HG02798 (cell line): ENCODE measurements around the gene VIPR1.
"Not testable (repeated sequence)": the region's sequence is repeated elsewhere in the genome, so short reads cannot be mapped to it uniquely, and the experiment has no call there.

ENCODE experiments used
- ATAC-seq: cut with Tn5 transposase; IDR thresholded peaks from one replicate; pipeline ENCODE4 v1.9.1; 2021; ENCODE audit warnings: mild to moderate bottlenecking; ENCODE audit not compliant: unreplicated experiment, poor library complexity

VIPR1 gene

GRCh38 chr3:42530073-42530472 lies 27.6 kb downstream of the VIPR1 start:
- no peak for ATAC-seq

DNA sequence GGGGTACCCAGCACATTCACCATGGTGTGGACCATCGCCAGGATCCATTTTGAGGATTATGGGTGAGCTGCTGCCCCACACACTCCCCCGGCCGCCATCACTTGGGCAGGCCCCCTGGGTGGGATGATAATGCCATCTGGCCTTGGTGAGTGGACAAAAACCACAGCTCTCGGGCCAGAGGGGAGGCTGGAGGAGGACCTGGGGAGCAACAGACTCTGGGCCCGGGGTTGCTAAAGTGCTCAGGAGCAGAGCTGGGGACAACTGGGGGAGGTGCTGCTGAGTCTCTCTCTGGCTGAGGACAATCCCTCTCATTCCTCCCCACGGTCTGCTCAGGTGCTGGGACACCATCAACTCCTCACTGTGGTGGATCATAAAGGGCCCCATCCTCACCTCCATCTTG lies 29.0 kb downstream of the VIPR1 start:
- no peak for ATAC-seq

- ATAC-seq: no peak
Measured at GRCh38 chr3:42532229-42532628, 29.8 kb downstream of the VIPR1 start.

- no peak for ATAC-seq
Measured at GRCh38 chr3:42533161-42533897, 30.9 kb downstream of the VIPR1 start.

DNA sequence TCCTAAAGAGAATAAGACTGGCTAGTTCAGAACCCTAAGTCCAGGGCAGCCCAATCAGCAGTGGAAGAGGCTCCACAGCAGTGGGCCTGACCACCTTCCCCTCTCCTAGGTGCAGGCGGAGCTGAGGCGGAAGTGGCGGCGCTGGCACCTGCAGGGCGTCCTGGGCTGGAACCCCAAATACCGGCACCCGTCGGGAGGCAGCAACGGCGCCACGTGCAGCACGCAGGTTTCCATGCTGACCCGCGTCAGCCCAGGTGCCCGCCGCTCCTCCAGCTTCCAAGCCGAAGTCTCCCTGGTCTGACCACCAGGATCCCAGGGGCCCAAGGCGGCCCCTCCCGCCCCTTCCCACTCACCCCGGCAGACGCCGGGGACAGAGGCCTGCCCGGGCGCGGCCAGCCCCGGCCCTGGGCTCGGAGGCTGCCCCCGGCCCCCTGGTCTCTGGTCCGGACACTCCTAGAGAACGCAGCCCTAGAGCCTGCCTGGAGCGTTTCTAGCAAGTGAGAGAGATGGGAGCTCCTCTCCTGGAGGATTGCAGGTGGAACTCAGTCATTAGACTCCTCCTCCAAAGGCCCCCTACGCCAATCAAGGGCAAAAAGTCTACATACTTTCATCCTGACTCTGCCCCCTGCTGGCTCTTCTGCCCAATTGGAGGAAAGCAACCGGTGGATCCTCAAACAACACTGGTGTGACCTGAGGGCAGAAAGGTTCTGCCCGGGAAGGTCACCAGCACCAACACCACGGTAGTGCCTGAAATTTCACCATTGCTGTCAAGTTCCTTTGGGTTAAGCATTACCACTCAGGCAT lies 33.7 kb downstream of the VIPR1 start:
- no peak for ATAC-seq

DNA sequence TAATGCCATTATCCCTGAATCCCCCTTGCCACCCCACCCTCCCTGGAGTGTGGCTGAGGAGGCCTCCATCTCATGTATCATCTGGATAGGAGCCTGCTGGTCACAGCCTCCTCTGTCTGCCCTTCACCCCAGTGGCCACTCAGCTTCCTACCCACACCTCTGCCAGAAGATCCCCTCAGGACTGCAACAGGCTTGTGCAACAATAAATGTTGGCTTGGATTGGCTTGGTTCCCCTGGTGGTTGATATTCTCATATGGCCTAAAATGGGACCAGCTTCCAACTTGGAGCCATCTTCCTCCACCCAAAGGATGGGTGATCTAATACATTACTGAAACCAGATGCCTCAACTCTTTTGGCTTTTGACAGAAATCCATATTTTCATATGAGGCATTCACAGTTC lies 34.9 kb downstream of the VIPR1 start:
- ATAC-seq: no peak

DNA sequence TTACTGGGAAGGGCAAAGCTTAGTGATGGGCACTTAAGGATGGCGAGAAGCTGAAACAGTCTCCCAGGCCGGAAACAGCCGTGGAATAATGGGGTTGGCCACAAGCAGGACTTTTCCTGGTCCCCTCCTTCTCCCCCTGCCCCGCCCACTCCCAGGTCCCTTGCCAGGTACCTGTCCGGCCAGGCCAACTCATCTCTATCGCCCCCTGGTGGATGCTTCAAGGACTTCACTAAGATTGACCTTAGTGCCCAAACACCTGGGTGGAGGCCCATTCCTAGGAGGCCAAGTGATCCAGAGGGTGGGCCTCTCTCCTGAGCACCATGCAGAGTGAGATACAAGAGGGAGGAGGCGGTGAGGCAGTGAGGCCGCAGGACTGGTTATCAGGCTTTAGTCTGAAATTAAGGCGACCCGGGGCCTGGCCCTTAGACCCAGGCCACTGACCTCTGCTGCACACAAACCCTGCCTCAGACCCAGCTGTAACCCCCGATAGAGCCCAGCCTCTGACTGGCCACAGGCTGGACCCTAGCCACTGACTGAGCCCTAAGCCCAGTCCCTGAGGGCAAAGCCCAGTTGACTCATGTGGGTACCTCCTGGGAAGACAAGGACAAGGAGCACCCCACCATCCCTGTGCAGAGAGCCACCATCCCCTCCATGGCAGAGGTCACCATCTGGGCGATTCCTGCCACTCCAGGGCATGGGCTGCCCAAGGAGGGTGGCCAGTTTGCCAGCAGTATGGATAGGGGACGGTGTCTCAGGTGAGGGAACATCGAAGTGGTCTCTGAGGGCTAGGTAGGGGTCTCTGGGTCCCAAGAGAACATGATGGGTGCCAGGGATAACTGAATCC lies 37.6 kb downstream of the VIPR1 start:
- peak; percentile 48 for ATAC-seq

- ATAC-seq: no peak
Measured at GRCh38 chr3:42541079-42541478, 38.6 kb downstream of the VIPR1 start.

DNA sequence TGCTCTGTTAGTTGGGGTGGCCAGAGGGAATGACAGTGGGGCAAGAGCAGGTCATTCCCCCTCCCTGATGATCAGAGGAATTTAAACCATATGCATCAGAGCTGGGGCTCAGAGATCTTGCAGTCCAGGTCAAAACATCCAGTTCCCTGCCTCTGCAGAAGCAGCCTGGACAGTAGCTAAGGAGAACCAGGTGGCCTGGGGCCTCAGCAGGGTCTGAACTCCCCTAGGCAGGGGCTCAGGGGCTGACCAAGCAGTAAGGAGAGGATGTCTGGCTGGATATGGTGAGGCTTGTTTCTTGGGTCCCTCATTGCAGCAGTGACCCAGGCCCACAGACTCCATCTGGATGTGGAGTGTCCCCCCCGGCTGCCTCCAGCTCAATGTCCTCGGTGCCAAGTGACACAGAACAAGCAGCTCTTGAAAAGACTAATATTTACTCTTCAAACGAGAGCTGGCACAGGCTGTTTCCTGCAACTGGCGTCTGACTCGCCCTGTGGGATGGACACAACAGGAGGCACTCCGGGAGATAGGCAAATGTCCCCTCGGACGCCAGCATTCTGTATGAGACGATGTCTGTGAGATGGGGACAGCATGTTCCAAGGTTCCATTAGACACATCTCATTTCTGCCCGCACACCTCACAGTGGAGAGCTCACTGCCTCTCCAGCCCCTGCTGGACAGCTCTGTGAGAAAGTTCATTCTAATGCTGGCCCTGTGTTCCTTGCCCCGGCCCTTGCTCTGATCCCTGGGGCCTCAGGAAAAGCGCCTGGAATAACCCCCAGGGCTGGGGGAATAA lies 42.2 kb downstream of the VIPR1 start:
- ATAC-seq: no peak

DNA sequence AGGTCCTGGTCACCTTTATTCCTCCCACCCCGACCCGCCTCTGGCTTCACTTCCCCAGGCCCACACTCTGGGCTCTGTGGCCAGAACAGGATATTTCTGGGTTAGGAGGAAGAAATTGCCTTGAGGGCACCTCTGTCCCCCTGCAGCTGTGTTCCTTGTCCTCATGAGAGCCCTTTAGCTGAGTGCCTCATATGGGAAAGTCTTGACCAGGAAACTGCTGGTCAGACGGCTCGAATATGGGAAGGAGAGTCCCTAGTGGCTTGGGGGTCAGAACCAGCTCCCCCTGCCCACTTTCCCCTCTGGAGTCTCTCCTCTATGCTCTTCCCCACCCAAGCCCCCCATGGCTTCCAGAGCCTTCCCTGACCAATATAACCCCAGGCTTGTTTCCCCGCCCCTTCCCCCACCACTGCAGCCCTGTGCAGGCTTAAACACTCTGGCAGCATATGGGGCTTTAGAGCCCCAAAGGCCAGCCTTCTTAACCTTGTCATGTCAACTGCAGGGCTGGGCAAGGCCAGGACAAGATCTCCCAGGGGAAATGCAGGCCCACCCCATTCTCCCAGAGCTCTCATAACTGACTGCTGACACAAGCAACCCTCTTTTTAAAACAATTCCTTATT lies 42.9 kb downstream of the VIPR1 start:
- no peak for ATAC-seq

- ATAC-seq: no peak
Measured at GRCh38 chr3:42546691-42547213, 44.3 kb downstream of the VIPR1 start.

- peak; percentile 72 for ATAC-seq
Measured at GRCh38 chr3:42547401-42547945, 45.0 kb downstream of the VIPR1 start.

DNA sequence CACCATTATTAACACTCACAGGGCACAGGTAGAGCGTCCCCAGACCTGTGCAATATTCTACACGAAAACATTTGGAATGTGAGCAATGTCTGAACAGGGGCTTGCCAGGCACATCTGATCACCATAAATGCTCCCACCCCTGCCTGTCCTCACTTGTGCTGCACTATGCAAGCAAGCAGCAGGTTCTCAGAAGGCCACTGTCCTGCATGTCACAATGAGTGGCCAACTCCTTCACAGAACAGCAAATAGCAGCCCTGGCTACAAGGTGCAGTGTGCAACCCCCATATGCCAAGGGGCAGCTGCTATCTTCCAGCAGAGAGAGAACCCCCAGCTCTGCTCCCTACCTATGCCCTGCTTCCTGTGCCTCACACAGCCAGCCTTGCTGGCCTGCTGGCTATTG lies 46.7 kb downstream of the VIPR1 start:
- no peak for ATAC-seq

DNA sequence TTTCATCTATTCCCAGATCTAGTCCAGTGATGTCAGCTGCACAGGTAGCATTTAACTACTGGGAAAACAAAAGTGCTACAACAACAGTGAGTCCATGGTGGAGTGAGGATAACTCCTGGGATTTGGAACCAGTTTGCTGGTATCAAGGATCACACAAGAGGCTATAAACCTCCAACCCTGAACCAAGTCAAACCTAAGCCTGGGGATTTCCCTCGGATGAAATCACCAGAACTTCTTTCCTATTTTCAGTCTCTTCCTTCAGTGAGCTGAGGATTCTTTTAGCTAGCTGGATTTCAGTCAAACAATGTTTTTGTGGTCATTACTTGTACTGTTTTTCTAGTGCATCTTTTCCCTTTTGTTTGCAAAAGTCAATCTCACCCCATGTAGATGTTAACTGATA lies 47.8 kb downstream of the VIPR1 start:
- no peak for ATAC-seq

- ATAC-seq: no peak
Measured at GRCh38 chr3:42552830-42553229, 50.4 kb downstream of the VIPR1 start.

DNA sequence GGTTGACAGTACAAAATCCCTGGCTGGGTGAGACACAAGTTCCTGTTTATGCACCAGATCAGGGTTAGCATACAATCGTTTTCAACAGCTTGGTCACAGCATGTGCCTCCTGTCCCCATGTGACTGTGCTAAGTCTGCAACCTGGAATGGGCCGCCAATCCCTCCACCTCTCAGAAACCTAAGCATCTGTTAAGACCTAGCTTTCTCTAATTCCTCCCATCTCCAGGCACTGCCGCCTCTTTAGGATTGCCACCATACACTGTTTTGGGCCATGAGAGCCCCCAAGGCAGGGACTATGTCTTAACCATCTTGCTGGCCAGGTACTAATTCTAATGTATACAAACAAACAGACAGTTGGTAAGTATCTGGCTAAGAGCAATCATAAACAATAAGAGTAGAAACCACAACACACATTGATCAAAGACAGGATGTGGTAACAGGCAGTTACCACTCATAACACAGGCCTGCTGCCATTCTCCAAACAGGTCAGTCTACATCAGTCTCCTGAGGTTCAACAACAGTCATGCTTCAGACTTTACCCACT lies 53.7 kb downstream of the VIPR1 start:
- peak; percentile 39 for ATAC-seq

DNA sequence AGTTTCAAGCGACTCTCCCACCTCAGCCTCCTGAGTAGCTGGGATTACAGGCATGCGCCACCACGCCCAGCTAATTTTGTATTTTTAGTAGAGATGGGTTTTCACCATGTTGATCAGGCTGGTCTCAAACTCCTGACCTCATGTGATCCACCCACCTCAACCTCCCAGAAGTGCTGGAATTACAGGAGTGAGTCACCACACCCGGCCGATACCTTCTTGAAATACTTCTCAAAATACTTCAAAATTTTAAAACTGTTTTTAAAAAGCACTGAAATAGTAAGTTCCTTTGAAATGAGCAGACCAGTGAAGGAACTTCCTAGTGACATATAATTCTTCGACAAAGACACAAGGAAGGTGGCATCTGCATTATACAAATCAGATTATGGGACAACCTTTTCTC lies 54.4 kb downstream of the VIPR1 start:
- not testable (repeated sequence) for ATAC-seq

DNA sequence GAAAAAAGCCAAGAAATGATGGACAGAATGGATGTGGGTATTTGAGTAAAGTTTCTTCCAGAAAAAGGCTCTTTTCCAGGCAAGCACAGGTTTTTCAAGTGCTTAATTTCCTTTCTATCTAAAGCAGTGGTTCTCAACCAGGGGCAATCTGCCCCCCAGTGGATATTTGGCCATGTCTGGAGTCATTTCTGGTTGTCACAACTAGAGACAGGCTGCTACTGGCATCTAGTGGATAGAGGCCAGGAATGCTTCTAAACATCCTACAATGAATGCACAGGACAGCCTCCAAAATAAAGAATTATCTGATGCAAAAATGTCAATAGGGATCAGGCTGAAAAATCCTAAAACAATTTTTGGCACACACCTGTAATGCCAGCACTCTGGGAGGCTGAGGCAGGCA lies 55.4 kb downstream of the VIPR1 start:
- no peak for ATAC-seq
